GM21576 (cell line): ENCODE results near the gene SH3YL1.

Source experiments
- ATAC-seq: cut with Tn5 transposase; IDR thresholded peaks from one replicate; pipeline ENCODE4 v1.9.1; 2021; ENCODE audit warnings: mild to moderate bottlenecking, moderate library complexity; ENCODE audit not compliant: unreplicated experiment

SH3YL1 gene

DNA sequence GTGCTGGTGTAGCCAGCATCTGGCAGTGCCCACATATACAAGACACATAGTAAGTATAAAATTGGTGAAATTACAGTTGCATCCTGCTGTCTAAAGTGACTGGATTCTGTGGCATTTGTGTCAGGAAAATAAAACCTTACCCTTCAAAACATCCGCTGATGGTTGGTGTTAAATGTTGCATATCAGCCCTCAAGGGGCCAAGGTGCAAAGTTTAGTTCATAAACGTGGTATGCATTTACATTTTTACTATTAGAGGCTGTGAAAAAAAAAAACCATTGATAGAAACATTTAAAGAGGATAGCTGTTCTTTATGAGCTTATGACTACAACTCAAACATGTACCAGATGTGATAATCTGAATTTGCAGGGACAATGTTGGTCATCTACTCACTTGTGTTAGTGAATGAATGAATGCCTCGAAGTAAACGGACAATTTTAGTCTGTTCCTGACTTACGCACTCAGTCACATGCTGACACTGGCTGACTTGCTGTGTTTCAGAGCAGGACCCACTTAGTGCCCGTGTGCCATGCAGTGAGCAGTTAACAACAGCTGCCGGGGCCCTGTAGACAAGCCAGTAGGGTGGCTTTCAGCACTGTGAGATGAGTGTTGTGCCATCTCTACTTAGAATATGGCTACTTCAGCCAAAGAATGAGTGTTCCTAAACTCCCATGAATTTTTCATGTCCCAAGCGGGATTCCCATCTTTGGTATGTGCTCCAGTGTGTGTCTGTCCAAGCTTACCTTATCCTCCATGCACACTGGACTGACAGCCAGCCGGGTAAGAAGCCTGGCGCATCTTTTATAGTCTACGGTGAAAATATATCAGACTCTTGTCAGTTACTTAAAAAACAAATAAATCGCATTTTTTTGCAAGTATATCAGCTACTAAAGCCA lies 18.8 kb upstream of the SH3YL1 start:
- ATAC-seq = no peak

DNA sequence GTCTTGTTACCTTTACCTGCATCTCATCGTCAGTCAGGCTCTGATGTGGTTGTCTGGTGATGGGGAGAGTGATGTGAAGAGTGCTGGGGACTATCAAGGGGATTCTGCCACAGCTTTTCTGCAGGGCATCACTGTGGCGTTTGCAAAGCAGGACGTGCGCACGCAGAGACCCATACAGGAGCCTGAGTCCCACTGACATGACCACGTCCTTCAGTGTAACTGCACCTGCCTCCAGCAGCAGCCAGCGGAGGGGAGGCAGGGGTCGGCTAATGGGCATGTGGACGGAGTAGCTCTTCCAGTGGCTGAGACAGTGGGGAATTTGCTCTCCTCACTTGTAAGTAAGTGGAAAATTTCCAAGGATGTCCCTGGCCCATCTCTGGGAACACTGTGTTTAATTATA lies 17.5 kb upstream of the SH3YL1 start:
- no peak for ATAC-seq

DNA sequence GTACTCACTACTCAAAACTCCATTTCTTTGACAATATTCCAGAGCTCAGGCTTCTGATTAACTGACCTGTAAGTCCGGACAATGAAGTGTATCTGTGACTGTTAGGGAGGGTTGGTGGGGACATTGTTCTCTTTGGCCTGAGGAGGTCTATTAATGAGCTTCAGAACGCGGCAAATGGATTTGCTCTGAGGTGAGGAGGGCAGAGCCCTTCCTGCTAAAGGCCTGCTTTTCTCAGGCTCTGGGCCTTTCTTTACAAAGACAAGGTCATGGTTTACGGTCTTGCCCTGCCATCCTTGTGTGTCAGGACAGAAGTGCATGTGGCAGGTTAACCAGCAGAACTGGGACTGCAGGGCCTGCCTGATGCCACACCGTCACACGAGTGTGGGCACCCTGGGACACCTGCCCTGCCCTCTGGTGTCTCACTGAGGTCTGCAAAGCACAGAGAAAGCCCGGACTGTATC lies 16.8 kb upstream of the SH3YL1 start:
- no peak for ATAC-seq

DNA sequence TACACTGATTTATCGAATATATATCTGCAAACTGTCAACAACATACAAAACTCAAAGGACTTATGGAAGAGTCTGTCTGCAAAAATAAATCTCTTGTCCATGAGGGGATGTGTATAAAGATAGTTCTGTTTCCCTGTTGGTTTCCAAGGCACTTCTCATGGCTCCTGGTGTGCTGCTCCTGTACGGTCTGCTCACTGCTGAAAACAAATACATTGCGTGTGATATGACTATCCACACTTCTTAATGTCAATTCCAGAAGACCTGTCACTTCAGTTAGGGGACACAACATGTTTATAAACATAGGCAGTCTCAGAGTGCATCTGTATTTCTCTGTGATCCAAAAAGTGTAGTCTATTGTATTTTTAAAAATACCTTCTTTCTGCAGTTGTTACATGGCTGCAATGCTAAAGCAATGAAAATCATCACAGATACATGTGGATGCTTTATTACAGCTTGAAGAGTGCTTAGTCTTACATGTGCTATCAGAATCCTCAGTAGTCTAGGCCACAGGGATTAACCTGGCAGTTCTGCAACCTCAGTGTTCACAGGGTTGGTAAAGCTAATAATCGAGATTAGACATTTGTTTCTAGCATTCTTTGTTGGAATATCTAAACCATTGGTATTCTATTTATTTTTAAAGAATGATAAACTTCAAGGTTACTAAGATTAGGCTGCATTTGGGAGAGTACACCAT lies 16.3 kb upstream of the SH3YL1 start:
- no peak for ATAC-seq

DNA sequence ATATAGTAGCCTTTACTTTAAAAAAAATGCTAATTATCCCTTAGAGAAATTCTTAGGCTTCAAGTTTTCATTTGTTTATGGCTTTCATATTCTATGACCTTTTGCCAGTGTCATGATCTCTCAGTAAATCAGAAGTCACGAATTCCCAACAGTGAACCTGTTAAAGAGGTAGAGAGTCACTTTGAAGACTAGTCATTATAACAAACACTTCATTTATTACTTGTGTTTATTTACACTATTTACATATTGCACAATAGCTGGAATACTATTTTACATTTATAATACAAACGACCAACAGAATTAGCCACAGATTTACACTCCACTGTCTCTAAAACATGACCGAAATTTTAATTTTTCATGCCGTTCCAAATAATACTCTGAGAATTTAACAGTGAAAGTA lies 15.5 kb upstream of the SH3YL1 start:
- ATAC-seq = no peak

DNA sequence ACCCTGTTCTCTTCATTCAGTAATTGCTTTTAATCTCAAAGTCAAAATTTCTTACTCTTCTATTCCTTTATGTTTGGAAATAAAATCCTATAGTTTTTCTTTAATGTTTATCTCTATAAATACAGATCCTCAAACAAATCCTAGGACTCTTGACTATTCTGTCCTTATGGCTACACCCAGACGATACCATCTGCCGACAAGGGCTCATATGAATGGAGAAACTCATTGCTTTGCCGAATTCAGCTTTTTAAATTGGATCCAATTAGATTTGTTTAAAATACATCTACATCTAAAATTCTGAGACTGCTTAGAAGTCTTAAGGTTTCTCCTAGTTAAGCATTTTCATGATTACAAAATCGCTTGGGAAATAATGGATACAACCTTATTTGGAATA lies 15.1 kb upstream of the SH3YL1 start:
- ATAC-seq = no peak

DNA sequence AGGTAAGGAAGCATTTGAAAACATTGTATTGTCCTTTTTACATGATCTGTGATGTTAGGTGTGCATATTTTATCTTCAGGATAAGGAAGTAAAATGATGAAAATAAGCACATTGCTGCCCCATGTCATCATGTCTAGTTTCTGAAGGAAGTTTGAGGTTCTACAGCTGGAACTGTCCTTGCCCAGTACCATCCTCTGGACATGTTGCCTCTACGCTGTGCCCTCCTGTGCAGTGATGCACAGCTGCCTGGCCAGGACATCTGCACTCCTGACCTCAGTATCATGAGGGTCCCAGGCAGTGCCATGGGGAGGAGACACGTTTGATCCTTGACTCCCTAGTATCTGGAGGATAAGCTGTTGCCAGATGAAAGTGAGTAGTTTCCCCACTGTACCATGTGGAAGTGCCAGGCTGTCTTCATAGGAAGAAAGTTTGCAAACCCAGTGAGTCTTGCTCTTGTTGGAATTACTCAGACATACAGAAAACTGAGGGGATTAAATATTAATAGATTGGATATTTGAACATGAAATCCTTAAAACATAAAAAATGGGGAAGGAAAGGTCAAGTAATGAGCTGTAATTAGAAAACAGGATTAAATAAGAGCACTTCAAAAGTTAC lies 14.6 kb upstream of the SH3YL1 start:
- no peak for ATAC-seq

DNA sequence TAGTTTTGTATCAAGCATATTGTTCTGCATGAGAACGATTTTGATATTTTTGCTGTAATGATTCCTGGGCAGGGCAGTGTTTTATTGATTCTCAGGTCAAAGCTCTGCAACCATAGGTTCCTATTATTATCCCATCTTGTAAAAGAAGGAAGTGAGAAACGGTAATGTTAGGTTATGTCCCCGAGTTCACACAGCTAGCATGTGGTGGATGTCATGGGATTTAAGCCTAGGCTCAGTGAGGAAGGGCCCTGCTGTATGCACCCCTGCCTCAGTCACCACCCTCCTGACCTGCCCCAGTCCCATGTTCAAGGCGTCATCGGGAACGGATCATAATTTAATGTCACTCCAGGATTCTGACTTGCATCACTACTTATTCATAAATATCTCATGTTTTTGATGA lies 11.6 kb upstream of the SH3YL1 start:
- ATAC-seq = peak; percentile 98

DNA sequence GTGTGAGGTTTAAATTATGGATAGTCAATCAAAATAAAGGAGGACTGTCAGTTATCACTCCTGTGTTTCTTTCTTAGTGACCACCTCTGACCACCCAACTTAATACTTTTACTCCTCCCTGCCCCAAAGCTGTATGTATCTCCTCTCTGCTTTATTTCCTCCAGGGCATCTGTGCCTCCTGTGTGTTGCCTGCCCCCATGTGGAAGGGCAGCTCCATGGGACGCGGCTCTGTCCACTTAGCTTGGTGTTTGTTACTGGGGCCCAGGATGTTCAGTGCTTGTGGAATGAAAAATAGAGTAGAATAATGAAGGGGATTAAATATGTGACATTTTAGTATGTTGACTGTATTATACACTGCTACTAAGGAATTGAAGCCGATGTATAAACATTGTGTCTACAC lies 10.7 kb upstream of the SH3YL1 start:
- no peak for ATAC-seq

DNA sequence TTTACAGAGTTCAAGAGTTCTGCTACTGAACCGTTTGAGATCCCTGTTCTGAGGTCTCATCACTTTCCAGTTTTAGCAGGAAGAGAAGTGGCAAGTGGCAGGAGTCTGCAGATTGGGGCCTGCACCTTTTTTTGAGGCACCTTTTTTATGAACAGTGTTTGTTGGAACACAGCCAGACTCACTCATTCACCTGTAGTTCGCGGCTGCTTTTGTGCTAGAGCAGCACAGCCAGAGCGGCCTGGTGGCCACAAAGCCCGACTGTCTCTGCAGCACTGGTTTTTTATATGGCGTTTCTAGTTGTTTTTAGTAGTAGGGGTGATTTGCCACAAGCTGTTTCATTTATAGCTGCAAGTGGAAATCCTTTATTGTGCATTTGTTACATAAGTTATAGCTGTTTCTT lies 9.5 kb upstream of the SH3YL1 start:
- ATAC-seq = no peak

DNA sequence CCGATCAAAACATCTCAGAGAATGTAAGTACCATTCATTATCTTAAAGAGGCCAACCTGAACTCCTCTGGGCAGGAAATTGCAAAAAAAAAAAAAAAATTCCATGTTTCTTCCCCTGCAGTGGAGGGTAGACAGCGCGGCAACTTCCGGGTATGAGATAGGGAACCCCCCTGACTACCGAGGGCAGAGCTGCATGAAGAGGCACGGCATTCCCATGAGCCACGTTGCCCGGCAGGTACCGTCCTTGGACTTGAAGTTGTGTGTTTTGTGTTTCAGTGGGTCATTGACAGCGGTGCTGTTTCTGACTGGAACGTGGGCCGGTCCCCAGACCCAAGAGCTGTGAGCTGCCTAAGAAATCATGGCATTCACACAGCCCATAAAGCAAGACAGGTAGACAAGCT lies 8.1 kb upstream of the SH3YL1 start:
- ATAC-seq = no peak

DNA sequence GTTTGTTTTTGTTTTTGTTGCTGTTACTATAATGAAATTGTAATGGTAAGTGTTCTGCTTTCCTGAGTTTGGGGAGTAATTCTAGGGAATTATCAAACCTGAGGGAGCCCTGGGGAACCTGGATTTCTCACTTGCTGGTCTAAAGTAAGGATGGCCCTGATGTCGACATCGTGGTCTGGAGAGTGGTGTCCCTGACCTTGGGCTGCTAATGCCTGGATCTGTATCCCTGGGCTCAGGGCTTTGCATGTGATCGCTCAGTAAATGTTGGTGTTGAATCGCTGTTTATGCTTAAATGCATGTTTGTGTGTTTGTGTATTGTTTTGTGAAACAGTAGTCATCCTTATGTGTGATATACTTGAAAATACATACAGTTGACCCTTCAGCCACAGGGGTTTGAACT lies 7.0 kb upstream of the SH3YL1 start:
- no peak for ATAC-seq

DNA sequence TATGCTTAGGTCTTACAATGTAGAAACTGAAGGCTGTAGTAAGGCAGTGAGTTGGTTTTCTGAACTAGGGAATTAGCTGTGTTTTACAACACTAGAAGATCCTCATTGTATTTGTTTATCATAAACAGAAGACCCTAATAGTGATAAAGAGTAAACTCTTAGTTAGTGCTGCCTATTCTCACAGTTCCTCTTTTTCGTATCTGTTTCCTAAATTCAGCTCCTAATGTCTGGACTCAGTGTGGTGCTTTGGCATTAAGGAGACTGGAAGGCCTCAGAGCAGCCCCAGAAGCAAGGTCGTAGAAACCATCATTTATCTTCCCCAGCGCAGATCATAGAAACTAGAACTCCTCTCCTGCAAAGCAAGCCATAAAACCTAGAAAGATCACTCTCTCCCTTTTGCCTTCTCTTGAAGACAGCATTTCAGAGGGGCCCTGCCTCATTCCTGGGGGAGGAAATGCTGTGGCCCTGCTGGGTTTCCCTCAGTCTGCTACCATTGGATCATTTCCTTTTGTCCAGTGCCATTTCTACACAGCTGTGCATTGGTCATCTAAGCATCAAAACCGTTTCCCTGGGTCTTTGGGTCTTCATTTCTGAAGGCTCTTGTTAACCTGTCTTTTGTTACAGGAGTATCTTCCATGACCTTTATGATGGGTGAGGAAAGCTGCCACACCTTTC lies 5.7 kb upstream of the SH3YL1 start:
- ATAC-seq = no peak

DNA sequence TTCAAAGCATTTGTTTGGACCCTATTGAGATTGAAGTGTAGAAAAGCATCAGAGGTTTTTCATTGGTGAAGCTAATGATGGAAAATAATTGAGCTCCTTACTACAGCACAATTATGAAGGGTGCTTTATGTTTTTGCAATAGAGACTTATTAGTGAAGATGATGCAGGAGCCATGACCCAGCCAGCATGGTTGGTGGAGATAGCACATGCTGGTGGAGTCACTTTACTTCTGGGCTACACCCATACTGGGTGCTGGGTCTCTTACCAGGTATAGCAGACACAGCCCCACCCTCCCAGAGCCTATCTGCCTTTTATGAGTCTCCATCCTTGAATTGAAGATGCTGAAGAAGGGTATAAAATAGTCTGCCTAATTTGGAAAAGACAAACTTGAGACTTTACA lies 4.5 kb upstream of the SH3YL1 start:
- no peak for ATAC-seq

DNA sequence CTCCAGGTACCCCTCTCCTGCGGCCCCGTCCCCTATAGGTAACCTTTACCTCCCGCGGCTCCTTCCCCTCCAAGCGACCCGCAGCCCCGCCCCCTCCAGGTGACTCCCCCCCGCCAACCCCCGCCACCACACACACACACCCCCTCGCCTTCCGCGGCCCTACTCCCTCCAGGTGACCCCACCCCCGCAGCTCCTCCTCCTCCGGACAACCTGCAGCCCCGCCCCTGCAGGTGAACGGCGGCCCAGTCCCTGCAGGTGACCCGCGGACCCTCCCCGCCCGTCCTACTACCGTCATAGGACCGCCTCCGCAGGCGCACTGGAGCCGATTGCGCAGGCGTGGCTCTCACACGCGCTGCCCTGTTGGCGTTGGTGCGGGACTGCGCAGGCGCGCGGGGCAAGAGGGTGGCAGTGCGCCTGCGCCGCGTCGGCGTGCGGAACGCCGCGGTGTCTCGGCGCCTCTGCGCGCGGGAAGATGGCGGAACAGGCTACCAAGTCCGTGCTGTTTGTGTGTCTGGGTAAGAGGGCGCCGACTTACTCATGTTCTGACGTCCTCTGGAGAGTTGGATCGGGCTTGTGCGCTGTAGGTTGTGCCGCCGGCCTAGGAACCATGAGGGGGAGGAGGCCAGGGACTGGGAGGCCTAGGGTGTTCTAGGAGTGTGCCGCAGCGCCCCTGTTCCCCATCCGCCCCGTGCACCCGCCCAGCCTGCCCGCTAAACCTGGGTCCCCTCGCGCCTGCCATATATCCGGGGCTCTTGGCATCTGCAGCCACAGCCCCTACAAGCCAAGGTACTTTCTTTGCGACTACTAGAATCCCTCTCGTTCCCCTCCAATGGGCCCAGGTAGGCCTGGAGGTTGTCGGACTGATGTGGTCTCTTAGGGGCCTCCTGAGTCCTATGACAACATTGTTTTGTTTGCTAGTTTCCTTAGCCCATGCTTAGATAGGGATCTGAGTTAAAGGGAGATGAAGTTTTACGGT lies 949 bp upstream of the SH3YL1 start, which contains the start of gene ACP1:
Gene ACP1, plus strand, starts transcription at position 455 of the 976 bp plus-strand sequence. Its CDS starts 18 bp downstream, at position 473.
- ATAC-seq = peak; percentile 86

DNA sequence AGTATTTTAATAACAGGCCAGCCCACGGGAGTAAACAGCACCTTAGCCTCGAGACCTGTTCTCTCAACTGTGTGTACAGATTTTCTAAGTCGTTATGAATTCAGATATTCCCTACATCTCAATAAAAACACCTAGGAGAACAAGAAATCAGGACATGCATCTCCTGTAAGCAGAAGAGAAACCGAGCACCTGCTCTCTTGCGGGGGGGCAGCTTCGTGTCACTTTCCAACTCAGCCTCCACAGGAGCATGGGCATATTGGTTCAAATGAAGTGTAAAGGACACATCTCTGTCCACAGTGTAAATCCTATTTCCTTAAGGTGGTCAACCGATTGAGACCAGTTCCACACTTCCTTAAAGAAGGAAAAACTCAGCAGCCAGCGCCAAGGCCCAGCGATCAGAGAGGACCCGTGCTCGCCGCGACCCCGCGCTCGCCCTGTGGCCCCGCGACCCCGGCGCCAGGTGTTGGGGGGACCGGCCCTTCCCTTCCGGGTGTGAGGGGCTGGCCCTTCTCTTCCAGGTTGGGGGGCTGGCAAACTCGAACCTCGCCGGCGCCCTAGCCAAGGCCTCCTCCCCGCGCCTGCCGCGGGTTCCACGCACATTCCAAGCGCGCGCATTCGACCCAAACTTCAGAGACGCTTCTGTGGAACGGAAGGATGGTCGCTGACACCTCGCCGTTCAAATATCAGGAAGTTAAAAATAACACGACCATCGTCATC lies 652 bp downstream of the SH3YL1 start:
- no peak for ATAC-seq

DNA sequence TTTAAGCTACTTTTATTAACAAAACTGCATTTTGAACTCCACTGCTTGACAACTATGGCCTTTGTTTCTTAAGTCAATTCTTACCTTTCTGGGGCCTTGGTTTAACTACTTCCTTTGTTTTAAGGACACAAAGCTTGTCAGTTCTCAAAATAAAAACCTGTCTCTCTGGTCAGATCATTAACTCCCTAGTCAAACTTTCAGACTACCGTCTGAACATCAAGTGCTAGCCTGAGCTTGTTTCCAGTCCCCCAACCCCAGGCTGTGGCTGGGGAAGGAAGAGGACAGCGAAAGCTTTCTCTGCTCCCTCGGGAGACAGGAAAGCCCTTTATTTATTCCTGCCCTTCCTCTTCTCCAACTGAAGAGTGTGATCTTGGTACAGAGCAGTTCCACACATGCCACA lies 1.7 kb downstream of the SH3YL1 start:
- no peak for ATAC-seq

DNA sequence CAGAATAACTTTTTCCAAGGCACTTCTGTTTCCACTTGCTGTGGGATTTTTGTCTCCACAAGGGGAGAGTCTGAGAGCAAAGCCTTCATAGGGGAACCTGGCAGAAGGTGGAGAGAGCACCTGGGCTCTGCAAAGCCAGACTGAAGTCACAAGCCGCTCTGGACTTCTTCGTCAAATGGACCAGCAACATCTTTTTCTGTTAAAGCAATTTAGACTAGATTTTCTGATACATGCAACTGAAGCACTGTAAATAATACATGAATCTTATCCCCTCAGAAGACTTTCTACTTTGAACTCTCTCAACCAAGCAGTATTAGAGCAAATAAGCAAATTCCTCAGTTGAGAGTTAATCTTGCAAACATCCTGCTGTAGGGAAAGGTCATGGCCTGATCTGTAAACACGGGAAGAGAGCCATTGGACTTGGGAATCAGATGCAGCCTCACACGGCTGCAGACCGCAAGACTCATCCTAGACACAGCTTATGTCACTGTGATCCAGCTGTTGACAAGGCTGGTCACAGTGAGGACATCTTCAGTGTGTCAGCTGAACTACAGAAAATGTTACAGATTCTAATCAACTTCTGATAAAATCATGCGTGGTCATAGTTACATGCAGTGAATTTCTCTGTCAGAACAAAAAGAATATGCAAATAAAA lies 3.2 kb downstream of the SH3YL1 start:
- ATAC-seq = no peak

DNA sequence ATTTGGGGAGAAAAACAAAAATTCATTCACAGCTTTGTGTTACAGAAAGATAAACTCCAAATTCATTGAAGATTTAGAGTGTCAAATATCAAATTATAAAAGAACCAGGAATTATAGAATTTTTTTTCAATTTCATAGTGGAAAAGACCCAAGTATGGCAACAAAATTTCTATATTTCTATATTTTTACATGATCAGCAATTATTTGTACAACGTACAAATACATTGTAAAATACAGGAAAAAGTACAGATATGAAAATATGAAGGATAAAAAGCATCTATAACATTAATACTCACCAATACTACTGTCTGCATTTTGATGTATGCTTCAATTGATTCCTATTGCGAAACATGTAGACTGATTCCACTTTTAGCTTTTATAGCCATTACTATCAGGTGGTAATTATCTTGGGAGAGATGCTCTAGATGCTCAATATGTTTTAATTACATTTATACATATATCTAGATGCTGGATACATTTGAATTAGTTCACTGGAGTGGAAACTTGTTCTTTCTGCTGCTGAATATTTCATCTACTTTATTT lies 4.0 kb downstream of the SH3YL1 start:
- ATAC-seq = no peak
